ENCODE results near the gene CORO6. TPM values are rescaled to one million over a fixed set of nuclear protein-coding genes. Genes with fewer than 3 reads are reported as not detected.

The CORO6 gene
- total and polyA plus RNA-seq, 10 of the 15 experiments (the other 5 are each of a cell fraction or from before 2014, with no cell fraction given) = 0.26 to 5.0 (median 1.7) TPM; not detected in 1

- TF ChIP-seq EP300 (IDR thresholded peaks at IDR 0.05; ENCODE audit: borderline replicate concordance in 1 of 2, control insufficient read depth in 1 of 2, low read depth in 2 of 2, low read length in 2 of 2) (no peak), PRDM15 (CRISPR knock-in tag; IDR thresholded peaks at IDR 0.05) (no peak), ZBTB4 (CRISPR knock-in tag; IDR thresholded peaks at IDR 0.05) (no peak)
These were observed 4.2 kb downstream of the CORO6 start (continued) for GRCh38 chr17:29618272-29619065.
